HPDE6-E6E7 (cell line): ENCODE data around the gene NGEF.
A peak's percentile ranks its signal among the peaks of the same experiment; 100 is the strongest.
"Not testable (repeated sequence)": the region's sequence is repeated elsewhere in the genome, so short reads cannot be mapped to it uniquely, and the experiment has no call there.

Experiments used
- DNase-seq: peaks from one replicate; pipeline ENCODE4 v3.0.0; 2011; ENCODE audit warnings: missing footprints; ENCODE audit errors: extremely low spot score

Gene NGEF

GRCh38 chr2:233013027-233013461 is at the start of gene NGEF:
TSS of gene NGEF (minus strand) at chr2:233013256. CDS start at chr2:232974890, 38,366 bp downstream.
- no peak for DNase-seq

GRCh38 chr2:233062451-233062850 is 49.4 kb upstream of the NGEF start:
- DNase-seq, result no peak

GRCh38 chr2:233061591-233062450 is 48.8 kb upstream of the NGEF start:
- DNase-seq, result no peak

DNA sequence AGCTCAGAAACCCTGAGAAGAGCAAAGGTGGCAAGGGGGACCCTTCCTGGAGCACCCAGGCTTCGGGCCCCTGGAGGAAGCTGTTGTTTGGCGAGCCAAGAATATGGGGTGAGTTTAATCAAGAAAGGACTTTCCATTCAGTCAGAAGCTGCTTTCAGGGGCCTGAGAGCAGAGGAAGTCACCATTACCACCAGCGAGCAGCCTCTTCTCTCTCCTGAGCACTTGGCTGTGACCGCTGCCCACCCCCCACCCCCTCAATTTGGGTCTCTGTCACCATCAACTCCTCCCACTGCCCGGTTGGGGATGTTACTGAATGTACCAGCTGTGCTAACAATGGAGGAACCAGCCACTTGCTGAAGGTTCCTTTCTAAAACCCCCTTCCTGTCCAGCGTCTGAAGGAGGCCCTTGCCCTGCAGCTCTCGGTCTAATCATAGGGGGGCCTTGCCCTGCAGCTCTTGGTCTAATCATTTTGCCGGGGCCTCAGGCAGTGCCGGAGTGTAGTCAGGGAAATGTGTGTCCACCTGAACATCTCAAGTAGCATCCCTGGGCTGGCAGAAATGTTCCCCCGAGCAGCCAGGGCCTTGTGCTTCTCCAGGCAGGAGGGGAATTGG is 48.0 kb upstream of the NGEF start:
- DNase-seq, result no peak

DNA sequence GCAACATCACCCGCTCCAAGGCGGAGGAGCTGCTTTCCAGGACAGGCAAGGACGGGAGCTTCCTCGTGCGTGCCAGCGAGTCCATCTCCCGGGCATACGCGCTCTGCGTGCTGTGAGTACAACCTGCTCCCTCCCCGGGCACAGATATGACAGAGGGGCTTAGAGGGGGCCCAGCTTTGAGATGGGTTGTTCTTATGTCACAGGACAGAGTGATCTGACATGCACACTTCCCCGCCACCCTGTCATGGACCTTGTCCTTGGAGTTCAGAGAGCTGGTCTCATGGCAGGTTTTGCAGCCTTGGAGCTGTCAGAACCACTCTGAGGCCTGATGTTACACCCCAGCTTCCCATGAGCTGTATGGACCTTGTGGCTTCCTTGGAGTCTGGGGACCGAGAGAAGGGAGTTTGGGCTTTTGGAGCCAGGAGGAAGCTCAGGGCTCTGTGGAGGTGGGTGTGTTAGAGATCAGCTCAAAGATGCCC is 47.5 kb upstream of the NGEF start:
- DNase-seq, result no peak

DNA sequence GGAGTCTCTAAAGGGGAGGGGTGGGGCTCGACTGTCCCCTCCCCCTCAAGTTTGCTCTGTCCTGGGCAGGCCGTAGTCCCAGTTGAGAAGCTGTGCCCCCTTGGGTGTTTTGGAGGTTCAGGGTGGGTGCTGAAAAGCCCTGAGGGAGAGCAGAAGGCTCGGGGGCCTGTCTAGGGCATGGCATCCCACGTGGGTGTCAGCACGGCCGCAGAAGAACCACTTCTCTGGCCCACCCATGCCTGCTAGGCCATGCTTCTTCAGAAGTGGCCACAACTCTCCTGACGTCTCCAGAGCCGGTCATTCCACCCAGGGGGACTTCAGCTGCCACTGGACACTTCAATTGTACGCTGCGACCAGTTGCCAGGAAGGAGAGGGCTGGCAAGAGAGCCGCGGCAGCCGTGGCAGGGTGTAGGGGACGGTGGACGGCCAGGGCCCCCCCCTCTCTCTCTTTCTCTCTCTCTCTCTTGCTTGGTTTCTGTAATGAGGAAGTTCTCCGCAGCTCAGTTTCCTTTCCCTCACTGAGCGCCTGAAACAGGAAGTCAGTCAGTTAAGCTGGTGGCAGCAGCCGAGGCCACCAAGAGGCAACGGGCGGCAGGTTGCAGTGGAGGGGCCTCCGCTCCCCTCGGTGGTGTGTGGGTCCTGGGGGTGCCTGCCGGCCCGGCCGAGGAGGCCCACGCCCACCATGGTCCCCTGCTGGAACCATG is 46.9 kb upstream of the NGEF start, which contains the start of gene INPP5D:
Gene INPP5D, plus strand, starts transcription at position 546 of the 704 bp plus-strand sequence. Its CDS starts 137 bp downstream, at position 683.
- DNase-seq, result no peak

GRCh38 chr2:233059547-233059796 is 46.4 kb upstream of the NGEF start:
- DNase-seq, result no peak

DNA sequence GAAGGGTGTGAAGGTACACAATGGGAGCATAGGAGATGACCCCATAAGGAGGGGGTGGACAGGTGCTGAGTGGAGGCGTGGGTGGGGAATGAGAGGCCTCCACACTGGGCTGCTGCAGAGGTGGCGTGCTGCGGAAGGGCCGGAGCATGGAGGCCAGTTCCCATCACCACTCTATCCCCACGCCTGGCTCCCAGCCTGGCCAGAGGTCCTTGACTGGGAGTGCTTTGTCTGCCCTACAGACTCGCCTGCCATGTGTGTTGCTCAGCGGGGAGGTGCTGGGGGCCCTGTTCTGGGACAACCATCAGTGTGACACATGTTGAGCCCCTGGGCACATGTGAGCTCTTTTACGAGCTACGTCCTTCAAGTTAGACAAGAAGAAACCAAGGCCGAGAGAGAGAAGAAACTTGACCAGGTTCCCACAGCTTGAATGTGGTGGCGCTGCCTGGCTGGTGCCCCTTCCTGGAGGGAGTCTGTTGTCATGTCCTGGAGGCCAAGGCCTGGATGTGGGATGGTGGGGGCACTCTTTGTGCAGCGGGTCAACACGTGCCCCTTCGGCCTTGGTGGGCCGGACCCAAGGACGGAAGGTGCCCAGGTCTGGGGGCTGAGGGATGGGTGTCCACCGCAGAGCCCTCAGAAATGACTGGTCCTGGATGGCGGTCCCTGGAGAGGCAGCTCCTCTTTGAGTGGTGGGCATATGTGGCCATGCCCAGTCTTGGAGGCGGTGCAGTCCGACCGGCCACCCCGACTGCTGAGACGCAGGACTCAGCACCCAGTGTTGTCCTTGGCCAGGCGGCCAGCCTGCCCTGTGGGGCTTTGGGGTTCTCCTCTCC is 45.9 kb upstream of the NGEF start:
- DNase-seq, result no peak

- DNase-seq, result no peak
Observed at GRCh38 chr2:233056961-233057605, 44.0 kb upstream of the NGEF start.

DNA sequence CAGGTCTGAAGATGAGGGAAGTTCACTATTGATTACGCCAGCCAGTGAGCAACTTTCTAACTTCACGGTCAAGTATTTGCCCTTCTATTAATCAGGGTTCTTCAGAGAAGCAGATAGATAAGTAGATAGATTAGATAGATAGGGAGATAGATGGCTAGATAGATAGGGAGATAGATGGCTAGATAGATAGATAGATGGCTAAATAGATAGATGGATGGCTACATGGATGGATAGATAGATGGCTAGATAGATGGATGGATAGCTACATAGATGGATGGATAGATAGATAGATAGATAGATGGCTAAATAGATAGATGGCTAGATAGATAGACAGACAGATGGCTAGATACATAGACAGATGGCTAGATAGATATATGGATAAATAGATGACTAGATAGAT is 42.3 kb upstream of the NGEF start:
- DNase-seq, result no peak

DNA sequence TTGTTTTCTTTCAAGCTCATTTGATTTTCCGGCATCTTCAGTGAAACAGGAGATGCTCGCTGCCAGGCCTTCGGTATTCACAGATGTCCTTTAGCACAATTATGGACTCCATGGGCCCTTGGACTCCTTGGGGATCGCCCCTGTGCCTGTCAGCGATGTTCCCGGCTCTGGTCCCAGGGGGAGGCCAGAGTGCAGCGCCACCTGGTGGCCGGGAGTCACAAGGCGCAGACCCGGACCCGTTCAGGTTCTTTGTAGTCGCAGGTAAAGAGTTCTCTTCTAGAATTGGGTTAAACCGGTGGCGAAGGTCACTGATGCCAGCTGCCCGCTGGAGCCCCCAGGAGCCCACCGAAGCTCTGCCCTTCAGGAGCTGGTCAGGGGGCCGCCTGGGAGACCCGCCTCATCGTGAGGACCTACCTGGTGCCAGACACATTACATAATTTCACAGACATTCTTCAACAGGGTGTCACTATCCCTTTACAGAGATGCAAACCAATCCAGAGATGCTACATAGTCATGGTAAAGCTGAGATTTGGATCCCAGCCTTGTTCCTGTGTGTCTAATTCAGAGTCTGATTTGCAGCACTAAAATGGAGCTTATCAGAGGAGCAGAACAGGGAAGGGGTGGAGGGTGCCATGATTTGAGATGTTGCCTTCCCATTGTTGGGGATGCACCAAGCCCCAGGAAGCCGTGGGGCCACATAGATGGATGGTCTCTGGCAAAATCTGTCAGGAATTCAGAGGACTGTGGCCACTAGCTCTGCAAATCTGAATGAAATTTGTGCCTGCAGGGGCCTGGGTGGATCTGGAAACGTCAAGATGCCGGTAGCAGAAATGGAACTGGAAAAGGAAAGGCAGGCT is 41.1 kb upstream of the NGEF start:
- DNase-seq, result peak; percentile 75

DNA sequence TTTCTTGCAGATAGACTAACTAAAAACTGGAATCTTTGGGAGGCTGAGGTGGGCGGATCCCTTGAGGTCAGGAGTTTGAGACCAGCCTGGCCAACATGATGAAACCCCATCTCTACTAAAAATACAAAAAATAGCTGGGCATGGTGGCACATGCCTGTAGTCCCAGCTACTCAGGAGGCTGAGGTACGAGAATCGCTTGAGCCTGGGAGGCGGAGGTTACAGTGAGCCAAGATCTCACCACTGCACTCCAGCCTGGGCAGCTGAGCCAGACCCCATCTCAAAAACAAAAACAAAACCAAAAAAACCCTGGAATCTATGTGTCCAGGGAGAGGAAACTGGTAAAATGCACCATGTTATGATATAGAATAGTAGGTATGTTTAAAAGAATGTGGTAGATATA is 39.5 kb upstream of the NGEF start:
- not testable (repeated sequence) for DNase-seq

- DNase-seq, result no peak
Observed at GRCh38 chr2:233051241-233052149, 38.4 kb upstream of the NGEF start.

DNA sequence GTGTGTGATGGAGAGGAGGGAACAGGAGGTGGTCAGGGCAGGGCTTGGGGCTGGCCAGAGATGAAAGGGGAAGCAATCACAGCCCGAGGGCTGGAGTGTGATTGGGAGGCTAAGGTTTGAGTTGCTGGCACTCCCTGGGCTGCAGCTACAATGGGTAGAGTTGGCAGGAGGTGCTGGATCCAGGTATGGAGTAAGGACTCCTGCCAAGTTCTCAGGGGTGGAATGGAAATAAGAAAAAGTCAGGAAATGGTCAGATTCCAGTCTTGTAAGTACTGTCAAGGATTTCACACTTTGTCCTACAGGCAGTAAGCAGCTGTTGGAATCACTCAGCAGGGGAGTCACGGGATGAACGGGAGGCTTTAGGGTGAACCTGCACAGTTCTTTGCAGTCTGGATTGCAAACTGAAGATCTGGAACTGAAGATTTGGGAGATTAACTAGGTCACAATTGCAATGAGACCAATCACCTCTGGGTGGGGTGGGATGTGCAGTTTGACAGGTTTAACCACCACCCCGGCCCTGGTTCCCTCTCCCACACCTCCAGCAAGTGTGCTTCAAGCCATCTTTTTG is 36.2 kb upstream of the NGEF start:
- no peak for DNase-seq

GRCh38 chr2:233048569-233049193 is 35.6 kb upstream of the NGEF start:
- no peak for DNase-seq

DNA sequence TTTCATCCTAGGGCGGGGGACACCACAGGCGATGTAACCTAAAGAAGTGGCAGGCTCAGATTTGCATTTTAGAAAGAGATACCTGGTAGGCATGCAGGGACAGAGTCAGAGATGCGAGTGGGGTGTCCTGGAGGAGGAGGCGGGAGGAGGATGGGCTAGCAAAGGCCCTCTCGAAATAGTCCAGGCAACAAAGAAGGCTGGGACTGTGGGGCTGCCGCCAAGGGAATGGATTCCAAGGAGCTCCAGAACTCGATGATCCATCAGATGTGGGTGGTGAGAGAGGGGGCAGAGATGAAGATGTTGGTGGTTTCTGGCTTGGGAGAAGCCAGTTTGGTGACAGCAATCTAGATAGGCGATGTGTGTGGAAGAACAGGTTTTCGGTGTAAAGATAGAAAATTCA is 34.6 kb upstream of the NGEF start:
- no peak for DNase-seq

- no peak for DNase-seq
Observed at GRCh38 chr2:233047206-233047605, 34.1 kb upstream of the NGEF start.

- DNase-seq, result no peak
Observed at GRCh38 chr2:233044974-233045605, 32.0 kb upstream of the NGEF start.
